ENCODE results near the gene SLC25A33.
"Not testable (repeated sequence)": the region's sequence is repeated elsewhere in the genome, so short reads cannot be mapped to it uniquely, and the experiment has no call there.

The SLC25A33 gene

GRCh38 chr1:9621032-9621431 lies 81.8 kb downstream of the SLC25A33 start:
- TF ChIP-seq, protein P1, sequence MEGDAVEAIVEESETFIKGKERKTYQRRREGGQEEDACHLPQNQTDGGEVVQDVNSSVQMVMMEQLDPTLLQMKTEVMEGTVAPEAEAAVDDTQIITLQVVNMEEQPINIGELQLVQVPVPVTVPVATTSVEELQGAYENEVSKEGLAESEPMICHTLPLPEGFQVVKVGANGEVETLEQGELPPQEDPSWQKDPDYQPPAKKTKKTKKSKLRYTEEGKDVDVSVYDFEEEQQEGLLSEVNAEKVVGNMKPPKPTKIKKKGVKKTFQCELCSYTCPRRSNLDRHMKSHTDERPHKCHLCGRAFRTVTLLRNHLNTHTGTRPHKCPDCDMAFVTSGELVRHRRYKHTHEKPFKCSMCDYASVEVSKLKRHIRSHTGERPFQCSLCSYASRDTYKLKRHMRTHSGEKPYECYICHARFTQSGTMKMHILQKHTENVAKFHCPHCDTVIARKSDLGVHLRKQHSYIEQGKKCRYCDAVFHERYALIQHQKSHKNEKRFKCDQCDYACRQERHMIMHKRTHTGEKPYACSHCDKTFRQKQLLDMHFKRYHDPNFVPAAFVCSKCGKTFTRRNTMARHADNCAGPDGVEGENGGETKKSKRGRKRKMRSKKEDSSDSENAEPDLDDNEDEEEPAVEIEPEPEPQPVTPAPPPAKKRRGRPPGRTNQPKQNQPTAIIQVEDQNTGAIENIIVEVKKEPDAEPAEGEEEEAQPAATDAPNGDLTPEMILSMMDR (IDR thresholded peaks at IDR 0.05; ENCODE audit: insufficient read depth, low read length) = no peak
- TF ChIP-seq GABPA (IDR thresholded peaks at IDR 0.05; ENCODE audit: low read depth) (no peak), POLR2AphosphoS5 (IDR thresholded peaks at IDR 0.05; ENCODE audit: low read depth) (no peak), SPI1 (IDR thresholded peaks at IDR 0.05; ENCODE audit: borderline replicate concordance, low read depth) (no peak)
- TF ChIP-seq, protein P2, sequence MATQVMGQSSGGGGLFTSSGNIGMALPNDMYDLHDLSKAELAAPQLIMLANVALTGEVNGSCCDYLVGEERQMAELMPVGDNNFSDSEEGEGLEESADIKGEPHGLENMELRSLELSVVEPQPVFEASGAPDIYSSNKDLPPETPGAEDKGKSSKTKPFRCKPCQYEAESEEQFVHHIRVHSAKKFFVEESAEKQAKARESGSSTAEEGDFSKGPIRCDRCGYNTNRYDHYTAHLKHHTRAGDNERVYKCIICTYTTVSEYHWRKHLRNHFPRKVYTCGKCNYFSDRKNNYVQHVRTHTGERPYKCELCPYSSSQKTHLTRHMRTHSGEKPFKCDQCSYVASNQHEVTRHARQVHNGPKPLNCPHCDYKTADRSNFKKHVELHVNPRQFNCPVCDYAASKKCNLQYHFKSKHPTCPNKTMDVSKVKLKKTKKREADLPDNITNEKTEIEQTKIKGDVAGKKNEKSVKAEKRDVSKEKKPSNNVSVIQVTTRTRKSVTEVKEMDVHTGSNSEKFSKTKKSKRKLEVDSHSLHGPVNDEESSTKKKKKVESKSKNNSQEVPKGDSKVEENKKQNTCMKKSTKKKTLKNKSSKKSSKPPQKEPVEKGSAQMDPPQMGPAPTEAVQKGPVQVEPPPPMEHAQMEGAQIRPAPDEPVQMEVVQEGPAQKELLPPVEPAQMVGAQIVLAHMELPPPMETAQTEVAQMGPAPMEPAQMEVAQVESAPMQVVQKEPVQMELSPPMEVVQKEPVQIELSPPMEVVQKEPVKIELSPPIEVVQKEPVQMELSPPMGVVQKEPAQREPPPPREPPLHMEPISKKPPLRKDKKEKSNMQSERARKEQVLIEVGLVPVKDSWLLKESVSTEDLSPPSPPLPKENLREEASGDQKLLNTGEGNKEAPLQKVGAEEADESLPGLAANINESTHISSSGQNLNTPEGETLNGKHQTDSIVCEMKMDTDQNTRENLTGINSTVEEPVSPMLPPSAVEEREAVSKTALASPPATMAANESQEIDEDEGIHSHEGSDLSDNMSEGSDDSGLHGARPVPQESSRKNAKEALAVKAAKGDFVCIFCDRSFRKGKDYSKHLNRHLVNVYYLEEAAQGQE (IDR thresholded peaks at IDR 0.05; ENCODE audit: insufficient replicate concordance, low read depth) = no peak
- DNase-seq (ENCODE audit: low read depth in 1 of 2, low spot score in 1 of 2) = no peak
- no peaks in the 10 kb centered on the region for H3K27me3 ChIP-seq (ENCODE audit: insufficient read depth, poor library complexity, severe bottlenecking)
- no peak overlapping the region for H3K27ac ChIP-seq (replicated peaks)
- H3K4me3 ChIP-seq (replicated peaks; ENCODE audit: insufficient read depth, low read length) = no peak overlapping the region

DNA sequence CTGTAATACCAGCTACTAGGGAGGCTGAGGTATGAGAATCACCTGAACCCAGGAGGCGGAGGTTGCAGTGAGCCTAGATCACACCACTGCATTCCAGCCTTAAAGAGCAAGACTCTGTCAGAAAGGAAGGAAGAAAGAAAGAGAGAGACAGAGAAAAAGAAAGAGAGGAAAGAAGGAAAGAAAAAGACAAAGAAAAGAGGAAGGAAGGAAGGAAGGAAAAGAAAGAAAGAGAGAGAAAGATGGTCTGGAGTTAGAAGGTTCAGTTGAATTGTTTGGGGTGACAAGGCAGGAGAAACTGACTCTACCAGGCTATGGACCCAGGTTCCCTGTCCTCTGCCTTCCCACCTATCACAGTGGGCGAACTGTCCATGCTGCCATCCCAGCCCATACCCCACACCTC lies 84.8 kb downstream of the SLC25A33 start:
- DNase-seq (ENCODE audit: low read depth in 1 of 2, low spot score in 1 of 2) = no peak
- Histone ChIP-seq H3K27me3 (ENCODE audit: insufficient read depth, poor library complexity, severe bottlenecking) (no peaks in the 10 kb centered on the region), H3K27ac (replicated peaks) (no peak overlapping the region), H3K4me3 (replicated peaks; ENCODE audit: insufficient read depth, low read length) (no peak overlapping the region)
- no peak for TF ChIP-seq GABPA (IDR thresholded peaks at IDR 0.05; ENCODE audit: low read depth)
- no peak for TF ChIP-seq POLR2AphosphoS5 (IDR thresholded peaks at IDR 0.05; ENCODE audit: low read depth)
- no peak for TF ChIP-seq SPI1 (IDR thresholded peaks at IDR 0.05; ENCODE audit: borderline replicate concordance, low read depth)
- TF ChIP-seq, protein P2 (IDR thresholded peaks at IDR 0.05; ENCODE audit: insufficient replicate concordance, low read depth) = no peak
- TF ChIP-seq, protein P1 (IDR thresholded peaks at IDR 0.05; ENCODE audit: insufficient read depth, low read length) = no peak

DNA sequence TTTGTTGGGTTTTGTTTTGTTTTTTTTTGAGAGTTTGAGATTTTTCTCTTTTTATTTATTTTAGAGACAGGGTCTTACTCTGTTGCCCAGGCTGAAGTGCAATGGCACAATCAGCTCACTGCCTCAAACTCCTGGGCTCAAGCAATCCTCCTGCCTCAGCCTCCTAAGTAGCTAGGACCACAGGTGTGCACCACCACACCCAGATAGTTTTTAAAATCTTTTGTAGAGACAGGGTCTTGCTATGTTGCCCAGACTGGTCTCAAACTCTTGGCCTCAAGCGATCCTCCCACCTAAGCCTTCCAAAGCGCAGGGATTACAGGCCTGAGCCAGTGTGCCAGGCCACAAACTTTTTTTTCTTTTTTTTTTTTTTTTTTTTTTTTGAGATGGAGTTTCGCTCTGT lies 85.8 kb downstream of the SLC25A33 start:
- not testable (repeated sequence) for H3K4me3 ChIP-seq (replicated peaks; ENCODE audit: insufficient read depth, low read length)

DNA sequence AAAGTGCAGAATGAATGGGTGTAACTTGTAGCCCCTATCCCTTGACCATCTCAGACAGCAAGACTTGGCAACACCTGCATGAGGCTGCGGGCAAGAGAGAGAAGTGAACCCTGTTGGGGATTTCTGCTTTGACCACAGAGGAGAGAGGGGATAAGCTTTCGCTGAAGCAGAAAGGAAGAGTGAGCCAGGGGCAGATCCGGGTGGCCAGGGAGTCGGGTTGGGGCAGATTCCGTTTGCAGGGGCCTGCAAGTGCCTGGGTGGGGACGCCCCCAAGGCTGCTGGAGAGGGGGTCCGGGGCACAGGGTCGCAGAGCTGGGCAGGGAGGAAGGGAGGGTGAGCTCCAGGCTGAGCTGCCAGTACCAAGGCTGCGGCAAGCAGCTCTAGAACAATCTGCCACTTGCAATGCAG lies 86.9 kb downstream of the SLC25A33 start:
- no peak for TF ChIP-seq GABPA (IDR thresholded peaks at IDR 0.05; ENCODE audit: low read depth)
- TF ChIP-seq, protein P2 (IDR thresholded peaks at IDR 0.05; ENCODE audit: insufficient replicate concordance, low read depth) = no peak
- TF ChIP-seq, protein P1 (IDR thresholded peaks at IDR 0.05; ENCODE audit: insufficient read depth, low read length) = no peak
- no peak for TF ChIP-seq SPI1 (IDR thresholded peaks at IDR 0.05; ENCODE audit: borderline replicate concordance, low read depth)
- TF ChIP-seq POLR2AphosphoS5 (IDR thresholded peaks at IDR 0.05; ENCODE audit: low read depth) = no peak
- Histone ChIP-seq H3K27me3 (ENCODE audit: insufficient read depth, poor library complexity, severe bottlenecking) (no peaks in the 10 kb centered on the region), H3K27ac (replicated peaks) (no peak overlapping the region), H3K4me3 (replicated peaks; ENCODE audit: insufficient read depth, low read length) (no peak overlapping the region)
- peak in 1 of 2 experiments; percentile 24 for DNase-seq (ENCODE audit: low read depth in 1 of 2, low spot score in 1 of 2)

More for the DNA sequence above, 85.8 kb downstream of the SLC25A33 start:
- not testable (repeated sequence) for DNase-seq (ENCODE audit: low read depth in 1 of 2, low spot score in 1 of 2); H3K27ac ChIP-seq (replicated peaks); H3K27me3 ChIP-seq (ENCODE audit: insufficient read depth, poor library complexity, severe bottlenecking)
